Measurements from ENCODE around the gene MYO1A. TPM values are rescaled to one million over a fixed set of nuclear protein-coding genes. Genes with fewer than 3 reads are reported as not detected.

Gene MYO1A
- total and polyA plus RNA-seq, 10 of the 15 experiments (the other 5 are each of a cell fraction or from before 2014, with no cell fraction given), result 0.01 to 0.34 (median 0.15) TPM; not detected in 2

DNA sequence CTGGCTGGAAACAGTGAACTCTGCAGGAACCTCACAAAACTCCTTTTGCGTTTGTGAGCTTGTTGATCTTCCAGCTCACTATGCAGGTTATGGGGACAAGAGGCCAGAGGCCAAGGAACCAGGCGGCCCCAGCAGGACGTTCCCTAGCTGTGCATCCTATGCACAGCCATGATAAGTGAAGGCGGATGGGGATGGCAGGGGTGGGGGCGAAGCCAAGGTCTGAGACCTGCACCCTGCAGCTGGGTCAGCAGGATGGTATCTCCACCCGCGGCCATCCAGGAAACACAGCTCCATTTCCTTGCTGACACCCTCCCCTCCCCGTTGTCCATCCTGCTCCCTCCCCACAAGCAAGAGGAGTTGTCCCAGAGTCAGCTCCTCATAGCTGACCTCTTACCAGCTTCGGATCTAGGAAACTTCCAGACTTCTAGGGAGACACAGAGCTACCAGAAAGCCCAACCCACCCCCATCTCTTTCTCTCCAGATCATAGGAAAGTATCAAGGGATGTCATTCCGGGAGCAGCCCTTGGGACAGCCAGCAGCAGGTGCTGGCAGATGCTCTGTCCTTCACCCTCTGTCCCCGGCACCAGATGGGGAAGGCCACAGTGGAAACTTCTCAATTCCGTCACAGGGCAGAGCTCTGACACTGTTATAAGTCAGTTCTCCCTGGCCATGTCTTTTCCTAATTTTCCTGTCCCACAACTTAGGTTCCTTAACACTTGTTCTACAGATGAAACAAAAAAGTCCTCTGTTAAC, 53.0 kb downstream of the MYO1A start:
- Histone ChIP-seq H4K20me1 (ENCODE audit: control insufficient read depth, insufficient read depth) (no peaks in the 10 kb centered on the region), H3K79me2 (ENCODE audit: control insufficient read depth, insufficient read depth, low read length) (no peaks in the 10 kb centered on the region; the same call in 1 of the 2 replicates), H3K4me1 (ENCODE audit: control insufficient read depth, insufficient read depth, low read length) (peaks cover 35% of the 10 kb centered on the region), H3K36me3 (ENCODE audit: control insufficient read depth in 2 of 2, insufficient read depth in 2 of 2, low read length in 1 of 2) (no peaks in the 10 kb centered on the region; a peak in 2 of 4 replicates), H3K4me2 (ENCODE audit: control insufficient read depth, insufficient read depth) (no peak overlapping the region), H2AFZ (ENCODE audit: control insufficient read depth, low read depth, low read length) (no peak overlapping the region), H3K27ac (ENCODE audit: control insufficient read depth, insufficient read depth) (no peak overlapping the region), H3K27me3 (replicated peaks in 1 of 2; ENCODE audit: control insufficient read depth in 2 of 2, insufficient read depth in 2 of 2, low read length in 1 of 2) (no peaks in the 10 kb centered on the region), H3K4me3 (no peak overlapping the region), H3K9ac (ENCODE audit: control insufficient read depth, insufficient read depth, low read length) (no peak overlapping the region), H3K9me3 (replicated peaks; ENCODE audit: control insufficient read depth, insufficient read depth, low read length) (no peaks in the 10 kb centered on the region)
- ChIA-PET SMC1A (ENCODE audit: uncharacterized antibody, unreplicated experiment) (interaction anchor here (0.5 to 2.9 kb wide), 5 partner anchors 8 to 160 kb away, joined by 3 to 9 read pairs (median 4); partner anchors contain the start of gene STAT6), RAD21 (ENCODE audit: unreplicated experiment) (interaction anchor here (1.0 to 1.3 kb wide), 3 partner anchors 8 to 114 kb away, joined by 3 to 5 read pairs (median 3); partner anchors contain the start of gene STAT6), CTCF (interaction anchor here (0.5 to 12.1 kb wide), 9 partner anchors 8 to 402 kb away, joined by 3 to 177 read pairs (median 4); partner anchors contain the start of genes HSD17B6, PRIM1 and ZBTB39), POLR2A (no interaction called here)
- in situ Hi-C loops (cut with MboI) (no loop called here), intact Hi-C loops (cut with micrococcal nuclease; ENCODE audit: unreplicated experiment) (no loop called here)
- BruUV-seq (replicated peaks), result no TSS peak
- WGBS (ENCODE audit: insufficient coverage, insufficient replicate concordance, low lambda C conversion rate, missing lambda C conversion rate), result 81% methylated on average over 10 of the region's 12 CpGs
- no peak for TF ChIP-seq SMAD5 (IDR thresholded peaks at IDR 0.05; ENCODE audit: low read depth)
- TF ChIP-seq ESRRA (IDR thresholded peaks at IDR 0.05; ENCODE audit: low read length), result no peak
- no peak for TF ChIP-seq RBBP5 (conservative IDR thresholded peaks at IDR 0.05)
- TF ChIP-seq POU2F2 (IDR thresholded peaks at IDR 0.05; ENCODE audit: borderline replicate concordance, low read depth, low read length), result no peak
- FAIRE-seq (no peak), ATAC-seq (no peak), DNase-seq (ENCODE audit: low read depth, low spot score) (no peak)

DNA sequence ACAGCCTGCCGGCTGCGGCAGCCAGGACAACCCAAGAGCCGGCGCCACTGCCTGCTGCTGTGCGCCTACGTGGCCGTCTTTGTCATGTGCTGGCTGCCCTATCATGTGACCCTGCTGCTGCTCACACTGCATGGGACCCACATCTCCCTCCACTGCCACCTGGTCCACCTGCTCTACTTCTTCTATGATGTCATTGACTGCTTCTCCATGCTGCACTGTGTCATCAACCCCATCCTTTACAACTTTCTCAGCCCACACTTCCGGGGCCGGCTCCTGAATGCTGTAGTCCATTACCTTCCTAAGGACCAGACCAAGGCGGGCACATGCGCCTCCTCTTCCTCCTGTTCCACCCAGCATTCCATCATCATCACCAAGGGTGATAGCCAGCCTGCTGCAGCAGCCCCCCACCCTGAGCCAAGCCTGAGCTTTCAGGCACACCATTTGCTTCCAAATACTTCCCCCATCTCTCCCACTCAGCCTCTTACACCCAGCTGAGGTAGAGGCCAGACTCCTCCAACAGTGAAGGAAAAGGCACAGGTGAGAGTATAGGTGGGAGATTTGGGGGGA, 53.9 kb downstream of the MYO1A start:
- BruUV-seq (replicated peaks), result no TSS peak
- in situ Hi-C loops (cut with MboI), result no loop called here
- DNase-seq (ENCODE audit: low read depth, low spot score), result no peak
- Histone ChIP-seq H3K4me3 (no peak overlapping the region), H3K79me2 (ENCODE audit: control insufficient read depth, insufficient read depth, low read length) (no peaks in the 10 kb centered on the region), H4K20me1 (ENCODE audit: control insufficient read depth, insufficient read depth) (no peaks in the 10 kb centered on the region), H3K9ac (ENCODE audit: control insufficient read depth, insufficient read depth, low read length) (no peak overlapping the region), H3K27me3 (replicated peaks in 1 of 2; ENCODE audit: control insufficient read depth in 2 of 2, insufficient read depth in 2 of 2, low read length in 1 of 2) (no peaks in the 10 kb centered on the region), H3K4me1 (ENCODE audit: control insufficient read depth, insufficient read depth, low read length) (peaks cover 37% of the 10 kb centered on the region), H3K27ac (ENCODE audit: control insufficient read depth, insufficient read depth) (no peak overlapping the region), H3K4me2 (ENCODE audit: control insufficient read depth, insufficient read depth) (no peak overlapping the region), H3K9me3 (replicated peaks; ENCODE audit: control insufficient read depth, insufficient read depth, low read length) (no peaks in the 10 kb centered on the region), H3K36me3 (ENCODE audit: control insufficient read depth in 2 of 2, insufficient read depth in 2 of 2, low read length in 1 of 2) (no peaks in the 10 kb centered on the region; a peak in 2 of 4 replicates), H2AFZ (ENCODE audit: control insufficient read depth, low read depth, low read length) (no peak overlapping the region)
- ChIA-PET SMC1A (ENCODE audit: uncharacterized antibody, unreplicated experiment) (interaction anchor here (1.0 to 1.3 kb wide), 2 partner anchors 9 to 159 kb away, joined by 3 to 4 read pairs; no protein-coding TSS in a partner anchor), RAD21 (ENCODE audit: unreplicated experiment) (interaction anchor here (1.2 to 1.3 kb wide), 2 partner anchors 73 to 115 kb away, joined by 3 read pairs; partner anchors contain the start of gene STAT6), CTCF (interaction anchor here (1.4 to 10.2 kb wide), 4 partner anchors 8 to 236 kb away, joined by 3 to 144 read pairs (median 66); partner anchors contain the start of genes HSD17B6 and ZBTB39), POLR2A (no interaction called here)
- TF ChIP-seq SREBF1 (IDR thresholded peaks at IDR 0.05; ENCODE audit: low read length) (no peak), MYC (IDR thresholded peaks at IDR 0.05; ENCODE audit: insufficient read depth, insufficient read length, insufficient replicate concordance, low read length, severe bottlenecking) (no peak)
- 98% methylated on average over 11 of the region's 11 CpGs for WGBS (ENCODE audit: insufficient coverage, insufficient replicate concordance, low lambda C conversion rate, missing lambda C conversion rate)
- intact Hi-C loops (cut with micrococcal nuclease; ENCODE audit: unreplicated experiment), result no loop called here
- no peak for ATAC-seq
- no peak for FAIRE-seq

Data from GM12878 (cell line).